AG10803 (cell line): ENCODE data around the gene PKNOX2.

Experiments used
- DNase-seq: peaks from one replicate; pipeline ENCODE4 v3.0.0; 2010; ENCODE audit warnings: low read depth
- H3K4me3 ChIP-seq: 2 replicates; pipeline ENCODE4 v1.5.1; 2011; ENCODE audit warnings: mild to moderate bottlenecking, low read length, control low read depth
- CTCF ChIP-seq: conservative IDR thresholded peaks from 2 replicates; pipeline ENCODE4 v1.5.1; 2011; ENCODE audit warnings: mild to moderate bottlenecking, low read length, control low read depth, inconsistent platforms

Gene PKNOX2

DNA sequence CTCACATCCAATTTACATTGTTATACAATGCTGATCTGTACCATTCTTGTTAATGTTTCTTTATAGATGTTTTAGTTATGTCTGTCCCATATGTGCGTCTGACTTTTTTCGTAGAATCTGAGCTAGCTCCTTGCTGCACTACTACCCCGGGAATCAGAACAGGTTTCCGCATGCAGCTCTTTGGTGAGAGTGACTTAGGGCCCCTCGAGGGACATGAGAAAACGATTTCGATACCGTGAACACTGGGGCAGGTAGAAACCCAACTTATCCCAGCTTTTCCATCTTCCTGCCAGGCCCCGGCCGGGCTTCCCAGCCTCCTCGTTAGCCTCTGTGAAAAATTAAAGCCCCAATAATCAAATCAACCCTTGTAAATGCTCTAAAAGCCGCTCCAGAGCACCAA lies 23.4 kb upstream of the PKNOX2 start:
- no peak for DNase-seq
- no peak for TF ChIP-seq CTCF
- no peak overlapping the region for H3K4me3 ChIP-seq

- peak; percentile 85 for TF ChIP-seq CTCF
- DNase-seq, result peak; percentile 5
- no peak overlapping the region for H3K4me3 ChIP-seq
Observed at GRCh38 chr11:125141686-125142535, 22.6 kb upstream of the PKNOX2 start.

- no peak for DNase-seq
- TF ChIP-seq CTCF, result no peak
- no peak overlapping the region for H3K4me3 ChIP-seq
Observed at GRCh38 chr11:125146232-125146631, 18.3 kb upstream of the PKNOX2 start.

- TF ChIP-seq CTCF, result no peak
- DNase-seq, result no peak
- H3K4me3 ChIP-seq, result no peak overlapping the region
Observed at GRCh38 chr11:125147280-125147679, 17.3 kb upstream of the PKNOX2 start.

DNA sequence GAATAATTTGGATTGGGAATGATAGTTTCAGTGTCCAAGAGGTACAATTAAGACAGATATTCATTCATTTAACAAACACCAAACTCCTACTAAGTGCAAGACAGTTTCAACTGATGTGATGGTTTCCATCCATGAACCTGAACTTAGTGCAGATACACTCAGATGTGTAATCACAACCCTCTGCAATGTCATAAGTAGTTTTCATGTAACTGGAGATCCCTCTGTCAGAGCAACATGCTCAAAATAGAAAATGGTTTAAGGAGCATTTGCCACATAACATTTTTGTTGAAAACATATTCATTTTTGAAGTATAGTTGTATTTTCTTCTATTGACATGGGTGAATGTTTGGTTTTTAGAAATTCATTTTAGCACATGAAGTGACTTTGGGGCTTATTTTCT lies 16.5 kb upstream of the PKNOX2 start:
- no peak overlapping the region for H3K4me3 ChIP-seq
- no peak for TF ChIP-seq CTCF
- DNase-seq, result no peak

- no peak overlapping the region for H3K4me3 ChIP-seq
- no peak for DNase-seq
- no peak for TF ChIP-seq CTCF
Observed at GRCh38 chr11:125148743-125149142, 15.8 kb upstream of the PKNOX2 start.

- H3K4me3 ChIP-seq, result no peak overlapping the region
- no peak for DNase-seq
- TF ChIP-seq CTCF, result no peak
Observed at GRCh38 chr11:125153837-125154236, 10.7 kb upstream of the PKNOX2 start.
